Esophagus squamous epithelium (tissue), 5 donors: ENCODE measurements around the gene RHOC. TPM values are rescaled to one million over a fixed set of nuclear protein-coding genes. Genes with fewer than 3 reads are reported as not detected.

Experiments
- DNase-seq: peaks from one replicate; lab custom pipeline; 2025; lab: John Stamatoyannopoulos, UW
- H3K27ac ChIP-seq, 4 donors: fragments of 200-600 bp; sonication (generic); one replicate each; pipeline ENCODE4 v1.5.1; 2016 to 2019; ENCODE audit warnings: mild to moderate bottlenecking in 1 of 4
- H3K27me3 ChIP-seq, 4 donors: fragments of 200-600 bp; sonication (generic); 1 replicate in 3 of 4; 2 replicates in 1 of 4; pipeline versions ENCODE4 v1.5.1 to v1.6.0; 2017 to 2021; ENCODE audit warnings: antibody characterized with exemption in 1 of 4
- H3K36me3 ChIP-seq, 3 donors: fragments of 200-600 bp; sonication (generic); one replicate each; pipeline ENCODE4 v1.5.1; 2016 to 2019
- H3K4me1 ChIP-seq, 3 donors: fragments of 200-600 bp; sonication (generic); one replicate each; pipeline ENCODE4 v1.5.1; 2017 to 2019
- H3K4me3 ChIP-seq, 4 donors: fragments of 200-600 bp; sonication (generic); 1 replicate in 3 of 4; 2 replicates in 1 of 4; pipeline ENCODE4 v1.5.1; 2016 to 2019; ENCODE audit warnings: mild to moderate bottlenecking in 2 of 4, moderate library complexity in 1 of 4
- H3K9me3 ChIP-seq, 3 donors: fragments of 200-600 bp; sonication (generic); one replicate each; pipeline ENCODE4 v1.5.1; 2016 to 2019
- CTCF ChIP-seq, 6 experiments: fragments of 450-650 bp in 4 of 6; fragments of 200-600 bp in 2 of 6; sonication (generic) in 2 of 6; IDR thresholded peaks; one replicate each; pipeline ENCODE4 v1.5.1; 2016 to 2019; ENCODE audit warnings: antibody characterized with exemption in 6 of 6, mild to moderate bottlenecking in 4 of 6, moderate library complexity in 4 of 6
- POLR2A ChIP-seq, 4 donors: fragments of 450-650 bp; IDR thresholded peaks; one replicate each; pipeline ENCODE4 v1.6.1; 2017; ENCODE audit warnings: antibody characterized with exemption in 4 of 4, mild to moderate bottlenecking in 4 of 4, moderate library complexity in 3 of 4
- WGBS, 2 donors: methylation state at CpG; one replicate each; pipeline ENCODE4 v1.1.5; 2018; 5-methylcytosine and 5-hydroxymethylcytosine counted together
- intact Hi-C: fragments of 100-400 bp; cut with DNase I; formaldehyde crosslinking; loops from one replicate; pipeline ENCODE4 v1.15.0; 2022
- total RNA-seq, 4 donors: library from RNA; depleted of rRNA; stranded (reverse); fragments of >200 nt; gene quantifications; one replicate each; pipeline ENCODE4 v1.1.0, GENCODE V29; 2016
- donor health status: DM: yes; HTN: yes; CAD: no.

The RHOC gene
- total RNA-seq, 4 donors from 2014 or later = 49.9 to 108 (median 78.0) TPM

- intact Hi-C loops = loop anchor here (10.0 kb wide), 1 partner anchor 324 kb away; no protein-coding TSS in a partner anchor
- WGBS, 2 donors = 48 to 57% methylated on average over 3 of the region's 3 CpGs
- peaks cover 12 to 37% (median 13%) of the 10 kb centered on the region in 3 donors for H3K4me1 ChIP-seq
- H3K9me3 ChIP-seq = no peaks in the 10 kb centered on the region
- TF ChIP-seq CTCF (IDR thresholded peaks at IDR 0.05) = no peak
- no peak for TF ChIP-seq POLR2A (IDR thresholded peaks at IDR 0.05)
- no peak overlapping the region for H3K4me3 ChIP-seq
- no peak for DNase-seq
- peaks cover 0 to 33% (median 0%) of the 10 kb centered on the region in 4 donors for H3K27me3 ChIP-seq
- no peak overlapping the region for H3K27ac ChIP-seq
- no peaks in the 10 kb centered on the region for H3K36me3 ChIP-seq
Measured at GRCh38 chr1:112720800-112721199, 13.9 kb upstream of the RHOC start.

- H3K36me3 ChIP-seq = no peaks in the 10 kb centered on the region
- TF ChIP-seq CTCF (IDR thresholded peaks at IDR 0.05) (no peak), POLR2A (IDR thresholded peaks at IDR 0.05) (no peak)
- no peak for DNase-seq
- intact Hi-C loops = loop anchor here (5.0 to 10.0 kb wide), 2 partner anchors 88 to 325 kb away; no protein-coding TSS in a partner anchor
- no peak overlapping the region for H3K27ac ChIP-seq
- H3K27me3 ChIP-seq = peaks cover 0 to 33% (median 0%) of the 10 kb centered on the region in 4 donors
- H3K4me1 ChIP-seq = peaks cover 13 to 45% (median 14%) of the 10 kb centered on the region in 3 donors
- no peaks in the 10 kb centered on the region for H3K9me3 ChIP-seq
- no peak overlapping the region for H3K4me3 ChIP-seq
- WGBS, 2 donors = 94 to 95% methylated on average over 2 of the region's 2 CpGs
Measured at GRCh38 chr1:112719706-112720105, 12.8 kb upstream of the RHOC start.

- Histone ChIP-seq H3K36me3 (no peaks in the 10 kb centered on the region), H3K4me1 (peaks cover 13 to 53% (median 23%) of the 10 kb centered on the region in 3 donors), H3K4me3 (peak overlapping the region in 2 of 4 donors; percentile 37 to 61), H3K27me3 (peaks cover 0 to 29% (median 0%) of the 10 kb centered on the region in 4 donors), H3K9me3 (no peaks in the 10 kb centered on the region), H3K27ac (no peak overlapping the region)
- intact Hi-C loops = loop anchor here (5.0 kb wide), 1 partner anchor 88 kb away; no protein-coding TSS in a partner anchor
- 34 to 60% methylated on average over 2 to 7 of the region's 44 CpGs for WGBS, 2 donors
- DNase-seq = no peak
- TF ChIP-seq POLR2A (IDR thresholded peaks at IDR 0.05) = no peak
- TF ChIP-seq CTCF (IDR thresholded peaks at IDR 0.05) = peak; percentile 83 to 93 (median 88)
Measured at GRCh38 chr1:112718691-112719418, 11.9 kb upstream of the RHOC start.

- Histone ChIP-seq H3K4me3 (no peak overlapping the region), H3K4me1 (peaks cover 7 to 48% (median 22%) of the 10 kb centered on the region in 3 donors), H3K36me3 (no peaks in the 10 kb centered on the region), H3K27ac (no peak overlapping the region), H3K9me3 (no peaks in the 10 kb centered on the region), H3K27me3 (peaks cover 0 to 23% (median 0%) of the 10 kb centered on the region in 4 donors)
- DNase-seq = no peak
- WGBS, 2 donors = 83 to 97% methylated on average over 1 to 2 of the region's 2 CpGs
- intact Hi-C loops = loop anchor here (5.0 kb wide), 1 partner anchor 90 kb away; no protein-coding TSS in a partner anchor
- no peak for TF ChIP-seq POLR2A (IDR thresholded peaks at IDR 0.05)
- TF ChIP-seq CTCF (IDR thresholded peaks at IDR 0.05) = no peak
Measured at GRCh38 chr1:112717263-112717873, 10.4 kb upstream of the RHOC start.
